Upper lobe of left lung (tissue), 6 donors: ENCODE measurements around the gene RFX2. TPM values are rescaled to one million over a fixed set of nuclear protein-coding genes. Genes with fewer than 3 reads are reported as not detected.
A peak's percentile ranks its signal among the peaks of the same experiment; 100 is the strongest.

Source experiments
- ATAC-seq, 2 donors: fragments of 200-7000 bp; cut with Tn5 transposase; one replicate each; pipeline ENCODE4 v1.9.1; 2022; ENCODE audit warnings: mild to moderate bottlenecking in 2 of 2, moderate library complexity in 2 of 2; ENCODE audit not compliant: low FRiP score in 2 of 2
- DNase-seq, 2 donors: peaks; one replicate each; pipeline ENCODE4 v3.0.0-alpha.2; 2019 to 2020
- H3K27ac ChIP-seq, 4 donors: fragments of 200-600 bp; sonication (generic); one replicate each; pipeline ENCODE4 v1.5.1; 2016 to 2019
- H3K27me3 ChIP-seq, 4 donors: fragments of 200-600 bp; sonication (generic); one replicate each; pipeline ENCODE4 v1.5.1; 2017 to 2019
- H3K36me3 ChIP-seq, 4 donors: fragments of 200-600 bp; sonication (generic); one replicate each; pipeline ENCODE4 v1.5.1; 2016 to 2019
- H3K4me1 ChIP-seq, 4 donors: fragments of 200-600 bp; sonication (generic); one replicate each; pipeline ENCODE4 v1.5.1; 2018 to 2019
- H3K4me3 ChIP-seq, 4 donors: fragments of 200-600 bp; sonication (generic); one replicate each; pipeline ENCODE4 v1.5.1; 2017 to 2019; ENCODE audit warnings: mild to moderate bottlenecking in 2 of 4, moderate library complexity in 1 of 4
- H3K9me3 ChIP-seq, 4 donors: fragments of 200-600 bp; sonication (generic); one replicate each; pipeline ENCODE4 v1.5.1; 2018 to 2019
- EP300 ChIP-seq, 4 donors: sonication (generic); formaldehyde crosslinking; IDR thresholded peaks; one replicate each; pipeline ENCODE4 v1.5.1; 2017; ENCODE audit warnings: antibody characterized with exemption in 4 of 4, control low read depth in 2 of 4
- POLR2A ChIP-seq, 4 donors: fragments of 450-650 bp; IDR thresholded peaks; one replicate each; pipeline ENCODE4 v1.5.1; 2016 to 2017; ENCODE audit warnings: antibody characterized with exemption in 4 of 4, mild to moderate bottlenecking in 2 of 4
- POLR2AphosphoS5 ChIP-seq, 2 donors: sonication (generic); formaldehyde crosslinking; IDR thresholded peaks; one replicate each; pipeline ENCODE4 v1.5.1; 2017; ENCODE audit warnings: antibody characterized with exemption in 2 of 2
- WGBS, 2 donors: methylation state at CpG; one replicate each; pipeline ENCODE4 v1.1.5; 2017 to 2018; 5-methylcytosine and 5-hydroxymethylcytosine counted together
- total RNA-seq, 6 donors: library from RNA; depleted of rRNA in 4 of 6; stranded (reverse); fragments of >200 nt in 4 of 6; gene quantifications; one replicate each; pipeline versions ENCODE4 v1.1.0 to v1.2.1, GENCODE V29; 2016 to 2021
- TF ChIP-seq, protein P1 (sequence below), 6 experiments: fragments of 450-650 bp in 4 of 6; fragments of 200-600 bp in 2 of 6; sonication (generic) in 2 of 6; IDR thresholded peaks; one replicate each; pipeline ENCODE4 v1.5.1; 2016 to 2019; ENCODE audit warnings: antibody characterized with exemption in 6 of 6
- donor health status: DM: no; HTN: no; CAD: no; lungs with moderate emphysema.
- donor health status: DM: no; HTN: yes; CAD: no; lungs with severe emphysema.

The RFX2 gene
- total RNA-seq, 6 donors from 2014 or later: 14.3 to 111 (median 28.6) TPM

- peak overlapping the region; percentile 42 to 74 (median 63) for H3K27ac ChIP-seq
Observed at GRCh38 chr19:5948752-5949564, 161.3 kb downstream of the RFX2 start.

DNA sequence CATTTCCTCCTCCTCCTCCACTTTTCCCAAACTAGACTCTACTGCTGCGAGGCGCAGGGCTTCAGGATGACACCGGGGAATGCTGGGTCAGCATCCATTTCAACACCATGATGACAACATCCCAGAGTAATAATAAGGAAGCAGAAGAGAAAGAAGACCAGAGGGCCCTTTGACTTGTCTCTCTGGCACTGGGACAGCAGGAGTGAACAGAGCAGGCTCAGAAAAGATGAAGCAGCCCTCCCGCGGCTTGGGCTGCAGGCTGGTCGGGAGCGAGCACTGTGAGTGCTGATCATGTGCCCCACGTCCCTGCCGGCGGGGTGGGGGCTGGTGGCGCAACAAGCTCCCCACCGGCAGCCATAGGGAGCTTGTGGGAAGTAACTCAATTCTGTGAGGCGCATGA, 162.9 kb downstream of the RFX2 start:
- DNase-seq (peak; percentile 64 to 84), ATAC-seq (peak; percentile 42 to 81)
- Histone ChIP-seq H3K4me1 (peaks cover 52 to 64% (median 58%) of the 10 kb centered on the region in 4 donors), H3K4me3 (no peak overlapping the region), H3K27ac (peak overlapping the region; percentile 54 to 74 (median 64)), H3K36me3 (peaks cover 0 to 12% (median 2%) of the 10 kb centered on the region in 4 donors), H3K9me3 (no peaks in the 10 kb centered on the region), H3K27me3 (no peaks in the 10 kb centered on the region)
- WGBS, 2 donors: 51 to 73% methylated on average over 9 to 13 of the region's 13 CpGs
- peak in 1 of 4 donors; percentile 11 for TF ChIP-seq POLR2A (IDR thresholded peaks at IDR 0.05)
- TF ChIP-seq, protein P1, sequence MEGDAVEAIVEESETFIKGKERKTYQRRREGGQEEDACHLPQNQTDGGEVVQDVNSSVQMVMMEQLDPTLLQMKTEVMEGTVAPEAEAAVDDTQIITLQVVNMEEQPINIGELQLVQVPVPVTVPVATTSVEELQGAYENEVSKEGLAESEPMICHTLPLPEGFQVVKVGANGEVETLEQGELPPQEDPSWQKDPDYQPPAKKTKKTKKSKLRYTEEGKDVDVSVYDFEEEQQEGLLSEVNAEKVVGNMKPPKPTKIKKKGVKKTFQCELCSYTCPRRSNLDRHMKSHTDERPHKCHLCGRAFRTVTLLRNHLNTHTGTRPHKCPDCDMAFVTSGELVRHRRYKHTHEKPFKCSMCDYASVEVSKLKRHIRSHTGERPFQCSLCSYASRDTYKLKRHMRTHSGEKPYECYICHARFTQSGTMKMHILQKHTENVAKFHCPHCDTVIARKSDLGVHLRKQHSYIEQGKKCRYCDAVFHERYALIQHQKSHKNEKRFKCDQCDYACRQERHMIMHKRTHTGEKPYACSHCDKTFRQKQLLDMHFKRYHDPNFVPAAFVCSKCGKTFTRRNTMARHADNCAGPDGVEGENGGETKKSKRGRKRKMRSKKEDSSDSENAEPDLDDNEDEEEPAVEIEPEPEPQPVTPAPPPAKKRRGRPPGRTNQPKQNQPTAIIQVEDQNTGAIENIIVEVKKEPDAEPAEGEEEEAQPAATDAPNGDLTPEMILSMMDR (IDR thresholded peaks at IDR 0.05): no peak
- peak in 1 of 2 donors; percentile 54 for TF ChIP-seq POLR2AphosphoS5 (IDR thresholded peaks at IDR 0.05)
- no peak for TF ChIP-seq EP300 (IDR thresholded peaks at IDR 0.05)

More at GRCh38 chr19:5948752-5949564, 161.3 kb downstream of the RFX2 start:
- Histone ChIP-seq H3K4me1 (peaks cover 66 to 79% (median 72%) of the 10 kb centered on the region in 4 donors), H3K36me3 (peaks cover 0 to 12% (median 2%) of the 10 kb centered on the region in 4 donors), H3K4me3 (no peak overlapping the region), H3K27me3 (no peaks in the 10 kb centered on the region), H3K9me3 (no peaks in the 10 kb centered on the region)
- ATAC-seq (no peak), DNase-seq (no peak)
- 68 to 69% methylated on average over 13 of the region's 13 CpGs for WGBS, 2 donors
- no peak for TF ChIP-seq POLR2AphosphoS5 (IDR thresholded peaks at IDR 0.05)

- Histone ChIP-seq H3K4me1 (peaks cover 22 to 25% (median 24%) of the 10 kb centered on the region in 4 donors), H3K27ac (no peak overlapping the region), H3K36me3 (peaks cover 11 to 34% (median 25%) of the 10 kb centered on the region in 4 donors), H3K27me3 (no peaks in the 10 kb centered on the region), H3K9me3 (no peaks in the 10 kb centered on the region), H3K4me3 (no peak overlapping the region)
- DNase-seq (no peak), ATAC-seq (no peak)
- TF ChIP-seq POLR2A (IDR thresholded peaks at IDR 0.05): no peak
- no peak for TF ChIP-seq POLR2AphosphoS5 (IDR thresholded peaks at IDR 0.05)
- TF ChIP-seq, protein P1 (IDR thresholded peaks at IDR 0.05): no peak
- 79 to 85% methylated on average over 7 to 10 of the region's 10 CpGs for WGBS, 2 donors
Observed at GRCh38 chr19:5943623-5944022, 166.7 kb downstream of the RFX2 start.

Other genes starting within 250 kb of the RFX2 start
- not detected for gene FUT5, start 240.0 kb downstream of the RFX2 start, total RNA-seq
- gene NDUFA11, start 206.7 kb downstream of the RFX2 start, total RNA-seq: 100 to 1,000 TPM in 4 of 6 donors, 10 to 100 TPM in 2; 87.3 to 238 (median 157) TPM
- gene VMAC, start 205.6 kb downstream of the RFX2 start, total RNA-seq: 10 to 100 TPM in 3 of 6 donors, 1 to 10 TPM in 3; 4.1 to 38.8 (median 9.3) TPM
- gene CAPS, start 196.2 kb downstream of the RFX2 start, total RNA-seq: 100 to 1,000 TPM in 4 of 6 donors, 10 to 100 TPM in 2; 20.6 to 414 (median 115) TPM
- 100 to 1,000 TPM in 1 of 6 donors, 10 to 100 TPM in 5; 64.4 to 116 (median 68.5) TPM for gene RANBP3, start 132.4 kb downstream of the RFX2 start, total RNA-seq
- gene ACSBG2, start 25.2 kb upstream of the RFX2 start, total RNA-seq: not detected
- 10 to 100 TPM; 22.1 to 98.9 (median 49.3) TPM for gene MLLT1, start 169.5 kb upstream of the RFX2 start, total RNA-seq
- gene ACER1, start 223.1 kb upstream of the RFX2 start, total RNA-seq: not detected